ENCODE data around the gene RAI14. TPM values are rescaled to one million over a fixed set of nuclear protein-coding genes. Genes with fewer than 3 reads are reported as not detected.

RAI14 gene
- total and polyA plus RNA-seq, 4 donors: 16.7 to 91.5 (median 49.3) TPM

DNA sequence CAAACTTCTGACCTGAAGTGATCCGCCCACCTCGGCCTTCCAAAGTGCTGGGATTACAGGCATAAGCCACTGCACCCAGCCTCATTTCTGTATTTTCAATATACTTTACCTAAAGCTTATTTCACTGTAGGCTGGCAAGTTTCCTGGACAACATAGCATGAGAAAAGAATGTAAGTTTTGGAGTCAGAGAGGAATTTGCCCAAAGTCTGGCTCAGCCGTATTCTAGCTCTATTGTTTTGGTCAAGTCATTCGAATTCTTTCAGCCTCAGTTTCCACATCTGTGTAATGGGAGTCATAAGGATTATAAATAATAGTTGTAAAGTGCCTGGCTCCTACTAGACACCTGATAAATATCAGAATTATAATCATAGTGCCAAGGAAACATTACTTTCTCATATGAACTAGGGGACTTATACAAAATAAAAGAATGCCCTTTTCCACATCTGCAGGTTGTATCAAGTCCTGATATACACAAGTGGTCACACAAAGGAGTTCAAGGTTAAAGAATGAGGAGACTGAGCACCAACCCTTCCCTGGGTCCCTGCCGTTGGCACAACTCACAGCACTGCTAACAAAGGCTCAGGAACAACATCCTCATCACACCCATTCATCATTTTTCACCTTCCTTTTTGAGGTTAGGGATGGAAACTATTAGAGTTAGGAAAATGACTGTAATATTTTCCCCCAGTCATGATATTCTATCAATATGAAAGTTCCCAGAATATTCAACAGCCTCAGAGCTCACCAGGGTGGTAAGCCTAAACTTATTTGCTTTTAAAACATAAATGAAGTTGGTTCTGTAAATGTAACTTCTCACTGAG, 34.6 kb upstream of the RAI14 start:
- Histone ChIP-seq H3K9ac (ENCODE audit: insufficient read depth in 1 of 2, low read length in 2 of 2) (no peak overlapping the region), H3K36me3 (ENCODE audit: control insufficient read depth in 4 of 4, insufficient read depth in 4 of 4, low read length in 4 of 4) (no peaks in the 10 kb centered on the region), H3K27me3 (ENCODE audit: control insufficient read depth in 3 of 3, insufficient read depth in 3 of 3, low read length in 2 of 3) (no peaks in the 10 kb centered on the region), H3K4me3 (no peak overlapping the region), H3K27ac (ENCODE audit: low read depth in 1 of 2, low read length in 1 of 2) (no peak overlapping the region), H3K4me1 (ENCODE audit: control insufficient read depth in 5 of 5, insufficient read depth in 5 of 5, low read length in 5 of 5) (peaks cover 0 to 9% (median 3%) of the 10 kb centered on the region in 5 donors), H3K9me3 (ENCODE audit: control insufficient read depth in 4 of 4, insufficient read depth in 3 of 4, low read length in 3 of 4) (no peaks in the 10 kb centered on the region)
- WGBS, 2 donors: 67 to 75% methylated on average over 5 of the region's 5 CpGs
- ATAC-seq (ENCODE audit: insufficient read depth, low FRiP score) (no peak), DNase-seq (no peak)
- TF ChIP-seq, protein P1, sequence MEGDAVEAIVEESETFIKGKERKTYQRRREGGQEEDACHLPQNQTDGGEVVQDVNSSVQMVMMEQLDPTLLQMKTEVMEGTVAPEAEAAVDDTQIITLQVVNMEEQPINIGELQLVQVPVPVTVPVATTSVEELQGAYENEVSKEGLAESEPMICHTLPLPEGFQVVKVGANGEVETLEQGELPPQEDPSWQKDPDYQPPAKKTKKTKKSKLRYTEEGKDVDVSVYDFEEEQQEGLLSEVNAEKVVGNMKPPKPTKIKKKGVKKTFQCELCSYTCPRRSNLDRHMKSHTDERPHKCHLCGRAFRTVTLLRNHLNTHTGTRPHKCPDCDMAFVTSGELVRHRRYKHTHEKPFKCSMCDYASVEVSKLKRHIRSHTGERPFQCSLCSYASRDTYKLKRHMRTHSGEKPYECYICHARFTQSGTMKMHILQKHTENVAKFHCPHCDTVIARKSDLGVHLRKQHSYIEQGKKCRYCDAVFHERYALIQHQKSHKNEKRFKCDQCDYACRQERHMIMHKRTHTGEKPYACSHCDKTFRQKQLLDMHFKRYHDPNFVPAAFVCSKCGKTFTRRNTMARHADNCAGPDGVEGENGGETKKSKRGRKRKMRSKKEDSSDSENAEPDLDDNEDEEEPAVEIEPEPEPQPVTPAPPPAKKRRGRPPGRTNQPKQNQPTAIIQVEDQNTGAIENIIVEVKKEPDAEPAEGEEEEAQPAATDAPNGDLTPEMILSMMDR (IDR thresholded peaks at IDR 0.05; ENCODE audit: control extremely low read depth, extremely low read depth): no peak

DNA sequence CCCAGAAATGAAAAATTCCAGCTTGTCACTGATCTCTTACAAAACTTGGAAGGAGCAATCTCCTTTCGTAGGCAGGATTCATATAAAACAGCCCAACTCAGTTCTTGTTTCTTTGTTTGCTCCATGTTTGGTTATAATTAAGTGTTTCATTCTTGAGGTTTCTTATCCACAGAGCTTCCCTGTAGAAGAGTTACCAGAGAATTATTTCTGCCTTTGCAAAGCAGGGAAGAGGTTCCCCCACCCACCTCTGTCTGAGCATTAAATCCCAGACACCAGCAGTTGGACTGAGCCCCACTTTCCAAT, 34.1 kb upstream of the RAI14 start:
- Histone ChIP-seq H3K4me1 (ENCODE audit: control insufficient read depth in 5 of 5, insufficient read depth in 5 of 5, low read length in 5 of 5) (peaks cover 0 to 9% (median 3%) of the 10 kb centered on the region in 5 donors), H3K27me3 (ENCODE audit: control insufficient read depth in 3 of 3, insufficient read depth in 3 of 3, low read length in 2 of 3) (no peaks in the 10 kb centered on the region), H3K4me3 (no peak overlapping the region), H3K36me3 (ENCODE audit: control insufficient read depth in 4 of 4, insufficient read depth in 4 of 4, low read length in 4 of 4) (no peaks in the 10 kb centered on the region), H3K9me3 (ENCODE audit: control insufficient read depth in 4 of 4, insufficient read depth in 3 of 4, low read length in 3 of 4) (no peaks in the 10 kb centered on the region), H3K9ac (ENCODE audit: insufficient read depth in 1 of 2, low read length in 2 of 2) (no peak overlapping the region), H3K27ac (ENCODE audit: low read depth in 1 of 2, low read length in 1 of 2) (no peak overlapping the region)
- peak in 2 of 3 donors; percentile 31 to 57 for DNase-seq
- TF ChIP-seq, protein P1 (IDR thresholded peaks at IDR 0.05; ENCODE audit: control extremely low read depth, extremely low read depth): no peak
- WGBS, 2 donors: 47 to 67% methylated on average over 1 of the region's 1 CpG
- ATAC-seq (ENCODE audit: insufficient read depth, low FRiP score): no peak

DNA sequence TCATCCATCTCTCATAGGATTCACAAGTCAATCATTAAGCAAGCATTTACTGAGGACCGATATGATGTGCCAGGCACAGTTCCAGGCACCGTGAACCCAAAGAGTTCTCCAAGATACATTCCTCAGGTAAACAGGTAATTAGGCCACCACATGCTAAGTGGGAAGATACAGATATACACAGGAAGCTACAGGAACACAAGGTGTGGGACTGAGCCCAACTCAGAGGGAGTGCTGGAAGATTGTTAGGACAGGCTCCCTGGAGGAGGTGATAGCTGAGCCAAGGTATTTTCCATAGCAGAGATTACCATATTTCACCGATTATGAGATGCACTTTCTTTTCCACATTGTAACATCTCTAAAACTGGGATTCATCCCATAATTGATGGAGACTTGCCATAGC, 31.4 kb upstream of the RAI14 start:
- H3K4me1 ChIP-seq (ENCODE audit: control insufficient read depth in 5 of 5, insufficient read depth in 5 of 5, low read length in 5 of 5): peaks cover 0 to 9% (median 3%) of the 10 kb centered on the region in 5 donors
- TF ChIP-seq, protein P1 (IDR thresholded peaks at IDR 0.05; ENCODE audit: control extremely low read depth, extremely low read depth): no peak
- no peak overlapping the region for H3K9ac ChIP-seq (ENCODE audit: insufficient read depth in 1 of 2, low read length in 2 of 2)
- WGBS, 2 donors: 88 to 90% methylated on average over 3 of the region's 3 CpGs
- no peak overlapping the region for H3K27ac ChIP-seq (ENCODE audit: low read depth in 1 of 2, low read length in 1 of 2)
- H3K36me3 ChIP-seq (ENCODE audit: control insufficient read depth in 4 of 4, insufficient read depth in 4 of 4, low read length in 4 of 4): no peaks in the 10 kb centered on the region
- ATAC-seq (ENCODE audit: insufficient read depth, low FRiP score) (no peak), DNase-seq (no peak)
- H3K4me3 ChIP-seq: no peak overlapping the region
- no peaks in the 10 kb centered on the region for H3K9me3 ChIP-seq (ENCODE audit: control insufficient read depth in 4 of 4, insufficient read depth in 3 of 4, low read length in 3 of 4)
- no peaks in the 10 kb centered on the region for H3K27me3 ChIP-seq (ENCODE audit: control insufficient read depth in 3 of 3, insufficient read depth in 3 of 3, low read length in 2 of 3)

Data from lung (tissue), 12 donors.